Measurements from ENCODE around the gene TBCCD1.
"Not testable (repeated sequence)": the region's sequence is repeated elsewhere in the genome, so short reads cannot be mapped to it uniquely, and the experiment has no call there.

The TBCCD1 gene

DNA sequence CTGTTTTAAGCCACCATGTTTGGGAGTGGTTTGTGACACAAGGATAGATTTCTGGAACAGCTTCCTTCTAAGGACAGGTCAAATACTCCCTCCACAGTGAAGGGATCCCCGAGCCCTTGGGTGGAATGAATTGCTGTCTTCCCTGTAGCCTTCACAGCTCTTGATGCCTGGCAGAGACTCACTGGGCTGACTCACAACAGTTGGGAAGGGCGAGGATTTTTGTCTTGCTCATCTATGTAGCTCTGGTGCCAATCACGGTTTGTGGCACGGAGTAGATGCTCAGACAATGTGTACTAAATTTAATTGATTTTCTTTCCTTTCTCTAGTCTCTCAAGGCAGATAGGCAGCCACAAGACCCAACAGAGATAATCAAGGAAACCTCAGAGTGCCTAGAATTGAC, 49.9 kb downstream of the TBCCD1 start:
- DNase-seq (ENCODE audit: low spot score), result no peak

DNA sequence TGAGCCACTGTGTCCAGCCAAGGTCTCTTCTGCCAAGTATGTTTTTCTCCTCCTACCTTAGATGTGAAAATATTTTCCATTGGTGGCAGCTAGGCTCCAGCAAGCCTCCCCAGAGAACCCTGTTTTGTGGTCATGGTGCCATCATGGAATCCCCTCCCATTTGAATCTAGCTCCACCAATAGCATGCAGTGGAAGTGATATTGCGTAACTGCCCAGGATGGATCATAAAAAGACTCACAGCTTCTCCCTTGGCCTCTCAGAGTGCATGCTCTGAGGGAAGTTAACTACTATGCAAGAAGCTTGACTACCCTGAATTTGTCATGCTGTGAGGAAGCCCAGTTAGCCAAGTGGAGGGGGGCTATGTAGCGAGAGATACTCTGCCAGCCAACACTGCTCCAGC, 50.5 kb downstream of the TBCCD1 start:
- DNase-seq (ENCODE audit: low spot score), result no peak

DNA sequence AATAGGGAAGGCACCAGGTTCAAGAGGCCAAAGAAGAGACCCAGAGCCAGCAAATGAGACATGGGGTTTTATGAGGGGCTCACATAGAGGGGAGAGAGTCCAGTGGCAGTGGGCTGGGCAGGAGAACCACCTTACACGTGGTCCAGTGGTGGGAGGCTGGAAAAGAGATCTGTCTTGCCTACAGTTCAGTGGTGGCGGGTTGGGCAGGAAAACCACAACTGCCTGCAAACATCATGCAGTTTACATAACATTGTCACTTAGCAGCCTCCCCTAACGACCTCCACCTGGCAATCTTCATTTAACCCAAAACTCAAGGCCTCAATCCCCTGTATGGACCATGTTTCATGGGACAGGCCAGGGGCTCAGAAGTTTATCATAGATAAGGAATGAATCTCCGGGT, 52.0 kb downstream of the TBCCD1 start:
- no peak for DNase-seq (ENCODE audit: low spot score)

DNA sequence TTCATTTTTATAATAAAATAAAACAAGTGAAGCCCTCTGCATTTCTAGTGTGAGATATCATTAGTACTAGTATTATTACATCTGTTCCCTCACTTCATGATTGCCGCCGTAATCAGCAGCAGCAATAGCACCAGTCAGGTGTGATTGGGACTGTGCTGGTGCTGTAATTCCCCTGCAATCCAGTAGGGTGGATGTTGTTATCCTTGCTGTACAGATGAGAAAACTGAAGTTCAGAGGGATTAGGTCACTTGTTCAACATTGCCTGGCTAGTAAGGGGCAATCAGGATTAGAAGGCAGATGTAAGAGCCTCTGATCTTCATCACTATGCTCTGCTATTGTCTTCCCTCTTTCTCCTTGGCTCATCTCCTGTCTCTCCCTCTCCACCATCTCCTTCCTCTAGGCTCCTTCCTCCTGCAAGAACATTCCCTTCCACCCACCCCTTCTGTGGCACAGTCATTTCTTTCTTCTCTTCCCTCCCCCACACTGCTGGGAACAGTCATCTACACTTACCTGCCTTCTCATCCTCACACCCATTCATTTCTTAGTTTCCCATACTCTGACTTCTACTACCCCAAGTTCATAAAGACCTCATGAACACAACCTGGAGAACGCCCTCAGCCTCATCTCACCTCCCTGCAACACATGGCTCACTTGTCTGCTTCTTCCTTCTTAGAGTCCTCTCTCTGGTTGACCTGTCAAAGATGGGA, 52.7 kb downstream of the TBCCD1 start:
- peak; percentile 47 for DNase-seq (ENCODE audit: low spot score)

DNA sequence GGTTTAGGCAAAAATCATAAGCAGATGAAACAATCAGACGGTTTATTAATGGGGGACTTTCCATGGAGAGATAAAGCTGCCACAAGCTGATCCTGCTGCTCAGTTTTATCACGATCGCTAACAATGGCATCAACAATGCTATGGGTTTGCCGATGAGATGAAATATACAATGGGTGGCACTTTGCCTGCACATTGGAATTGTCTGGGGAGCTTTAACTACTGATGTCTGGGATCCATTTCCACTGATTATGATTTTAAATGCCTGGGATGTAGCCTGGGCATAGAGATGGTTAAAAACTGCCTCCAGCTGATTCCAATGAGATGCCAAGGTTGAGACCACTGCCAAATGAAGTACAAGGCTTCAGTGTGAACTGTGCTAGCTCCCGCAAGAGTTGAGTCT, 53.8 kb downstream of the TBCCD1 start:
- DNase-seq (ENCODE audit: low spot score), result no peak

DNA sequence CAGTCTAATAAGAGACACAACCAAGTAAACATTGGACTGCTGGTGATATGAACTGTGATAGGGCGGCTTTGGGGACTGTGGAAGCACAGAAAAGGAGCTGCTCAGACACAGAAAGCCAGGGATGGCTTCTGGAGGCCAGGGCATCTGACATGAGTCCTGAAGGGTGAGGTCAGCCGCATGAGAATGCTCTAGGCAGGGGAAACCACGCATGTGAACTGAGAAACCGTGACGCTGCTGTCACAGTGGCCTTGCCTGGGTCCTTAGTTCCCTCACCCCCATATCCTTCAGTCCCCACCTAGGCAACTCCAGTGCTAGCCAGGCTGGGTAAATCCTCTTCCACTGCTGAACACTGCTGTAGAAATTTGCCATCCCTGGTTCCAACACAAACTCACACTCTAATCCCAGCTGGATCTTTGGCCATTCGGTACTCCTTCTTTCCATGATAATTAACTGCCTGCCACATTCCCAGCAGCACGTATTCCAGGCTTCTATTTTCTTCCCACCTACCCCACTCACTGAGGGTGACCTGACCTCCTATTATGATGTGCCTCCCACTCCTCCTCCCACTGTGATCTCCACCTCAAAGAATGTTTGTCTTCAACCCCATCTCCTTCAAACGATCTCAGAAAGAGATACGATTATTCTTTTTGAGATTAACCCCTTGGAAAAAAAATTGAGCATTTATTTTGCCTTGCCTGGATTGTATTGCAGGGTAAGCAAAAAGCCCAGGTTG, 54.4 kb downstream of the TBCCD1 start:
- DNase-seq (ENCODE audit: low spot score), result no peak

DNA sequence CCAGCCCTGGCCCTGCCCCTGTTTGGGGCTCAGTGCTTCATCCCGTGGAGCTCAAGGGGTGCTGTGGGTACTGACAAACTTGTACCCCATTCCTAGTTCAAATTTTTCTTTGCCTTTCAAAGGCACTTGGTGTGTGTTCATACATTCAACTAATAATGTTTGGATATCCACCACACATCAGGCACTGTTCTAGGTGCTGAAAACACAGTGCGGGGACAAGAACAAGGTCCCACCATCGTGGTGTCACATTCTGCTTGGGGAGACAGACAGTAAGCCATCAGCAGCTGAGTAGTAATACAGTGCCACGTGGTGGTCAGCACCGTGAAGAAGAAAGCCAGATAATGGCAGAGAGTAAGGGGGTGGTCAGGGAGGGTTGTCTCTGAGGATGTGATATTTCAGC, 55.4 kb downstream of the TBCCD1 start:
- DNase-seq (ENCODE audit: low spot score), result no peak

DNA sequence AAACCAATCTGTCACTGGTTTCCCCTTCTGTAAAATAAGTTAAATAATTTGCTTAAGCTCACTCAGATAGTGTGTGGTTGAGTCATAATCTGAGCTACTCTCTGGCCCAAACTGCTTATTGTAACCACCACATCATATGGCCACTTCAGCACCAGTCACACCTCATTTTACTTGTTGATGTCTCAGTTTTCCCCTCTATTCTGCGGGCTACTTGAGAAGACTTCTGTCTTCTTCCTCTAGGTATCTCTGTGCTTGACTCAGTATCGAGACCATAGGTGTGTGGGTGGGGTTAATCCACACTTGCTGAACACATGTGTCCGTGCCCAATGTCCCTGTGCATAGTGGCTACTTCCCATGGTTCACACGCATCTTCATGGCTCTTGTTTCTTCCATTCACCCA, 55.9 kb downstream of the TBCCD1 start:
- DNase-seq (ENCODE audit: low spot score), result no peak

DNA sequence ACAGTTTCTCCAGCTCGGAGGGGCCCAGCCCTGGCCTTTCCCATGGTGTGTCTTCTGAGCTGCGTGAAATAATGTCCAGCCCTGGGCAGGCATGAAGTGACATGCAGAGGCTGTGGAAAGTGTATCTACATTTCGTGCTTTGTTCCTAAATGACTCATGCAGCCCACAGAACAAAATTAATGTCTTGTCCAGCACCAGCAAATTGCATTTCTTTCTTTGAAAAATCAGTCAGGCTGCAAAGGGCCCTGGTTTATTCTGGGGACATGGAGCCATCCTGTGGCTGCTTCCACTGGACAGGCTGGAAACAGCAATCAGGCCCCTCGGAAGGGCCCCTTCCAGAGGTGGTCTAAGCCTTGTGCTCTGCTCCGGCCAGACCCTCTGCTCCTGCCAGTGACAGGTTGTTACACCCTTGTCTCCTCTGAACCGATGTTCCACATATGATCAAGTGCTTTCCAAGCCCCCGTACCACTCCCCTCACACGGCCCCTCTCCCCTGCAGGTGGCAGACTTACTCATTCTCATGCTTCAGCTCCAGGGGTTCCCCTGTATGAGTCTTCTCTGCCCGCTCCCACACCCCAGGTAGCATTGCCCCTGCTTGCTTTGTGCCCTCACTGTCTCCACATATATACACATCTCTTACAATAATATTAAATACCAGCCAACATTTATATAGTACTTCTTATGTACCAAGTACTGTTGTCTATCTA, 56.6 kb downstream of the TBCCD1 start:
- no peak for DNase-seq (ENCODE audit: low spot score)

DNA sequence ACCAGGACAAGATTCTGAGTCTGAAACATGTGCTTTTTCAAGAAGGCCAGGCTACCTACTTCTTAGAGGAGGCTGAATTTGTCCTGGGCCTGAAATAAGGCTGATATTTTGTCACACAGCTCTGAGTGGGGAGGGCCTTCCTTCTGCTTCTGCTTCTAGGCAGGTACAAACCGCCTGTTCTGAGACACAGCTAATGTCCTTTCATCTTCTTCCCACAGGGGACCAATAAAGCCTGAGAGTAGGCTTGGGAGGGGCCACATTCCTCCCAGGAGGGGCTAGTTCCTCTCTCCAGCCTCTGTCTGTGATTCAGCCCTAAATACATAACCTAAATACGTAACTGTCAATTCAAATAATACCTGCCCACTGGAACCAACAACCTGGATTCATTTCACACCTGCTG, 57.7 kb downstream of the TBCCD1 start:
- no peak for DNase-seq (ENCODE audit: low spot score)

DNA sequence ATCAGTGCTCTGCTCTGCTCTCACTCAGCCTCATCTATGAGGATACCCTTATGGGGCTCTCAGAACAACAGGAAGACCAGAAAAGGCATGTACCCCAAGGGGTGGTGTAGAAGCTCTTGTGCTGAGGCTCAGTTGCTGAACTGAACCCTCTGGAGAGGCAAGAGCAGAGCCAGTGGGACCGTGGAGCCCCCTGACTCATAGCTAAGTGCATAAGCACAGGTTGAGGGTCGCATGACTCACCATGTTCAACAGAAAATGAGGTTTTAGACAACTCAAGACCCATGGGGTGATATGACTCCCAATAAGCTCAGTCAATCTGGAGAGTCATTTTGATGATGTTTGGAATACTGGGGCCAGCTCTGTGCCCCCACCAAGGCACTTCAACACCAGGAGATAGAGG, 60.3 kb downstream of the TBCCD1 start:
- no peak for DNase-seq (ENCODE audit: low spot score)

DNA sequence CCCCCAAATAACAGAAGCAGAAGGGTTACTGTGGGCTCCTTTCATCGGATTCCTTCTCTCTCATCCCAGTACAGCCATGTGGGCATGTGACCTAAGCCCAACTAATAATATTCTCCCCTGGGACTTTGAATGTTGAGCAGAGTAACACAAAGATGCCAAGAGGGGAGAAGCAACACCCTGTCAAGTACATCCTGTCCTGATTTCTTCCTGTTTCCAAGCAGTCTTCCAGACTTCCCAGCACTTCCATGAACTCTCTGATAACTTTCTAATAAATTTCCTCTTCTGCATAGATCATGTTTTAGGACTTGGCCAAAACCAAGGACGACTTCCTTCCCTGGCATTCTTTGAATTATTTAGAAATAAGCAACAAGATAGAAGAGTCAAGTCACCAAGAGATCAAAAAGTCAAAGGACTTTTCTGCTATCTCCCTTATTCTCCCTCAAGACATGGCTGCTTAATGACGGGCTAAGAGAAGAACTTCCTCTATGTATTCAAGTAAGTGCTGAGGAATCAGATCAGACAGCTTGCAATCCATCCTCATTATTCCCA, 60.9 kb downstream of the TBCCD1 start:
- DNase-seq (ENCODE audit: low spot score), result no peak

DNA sequence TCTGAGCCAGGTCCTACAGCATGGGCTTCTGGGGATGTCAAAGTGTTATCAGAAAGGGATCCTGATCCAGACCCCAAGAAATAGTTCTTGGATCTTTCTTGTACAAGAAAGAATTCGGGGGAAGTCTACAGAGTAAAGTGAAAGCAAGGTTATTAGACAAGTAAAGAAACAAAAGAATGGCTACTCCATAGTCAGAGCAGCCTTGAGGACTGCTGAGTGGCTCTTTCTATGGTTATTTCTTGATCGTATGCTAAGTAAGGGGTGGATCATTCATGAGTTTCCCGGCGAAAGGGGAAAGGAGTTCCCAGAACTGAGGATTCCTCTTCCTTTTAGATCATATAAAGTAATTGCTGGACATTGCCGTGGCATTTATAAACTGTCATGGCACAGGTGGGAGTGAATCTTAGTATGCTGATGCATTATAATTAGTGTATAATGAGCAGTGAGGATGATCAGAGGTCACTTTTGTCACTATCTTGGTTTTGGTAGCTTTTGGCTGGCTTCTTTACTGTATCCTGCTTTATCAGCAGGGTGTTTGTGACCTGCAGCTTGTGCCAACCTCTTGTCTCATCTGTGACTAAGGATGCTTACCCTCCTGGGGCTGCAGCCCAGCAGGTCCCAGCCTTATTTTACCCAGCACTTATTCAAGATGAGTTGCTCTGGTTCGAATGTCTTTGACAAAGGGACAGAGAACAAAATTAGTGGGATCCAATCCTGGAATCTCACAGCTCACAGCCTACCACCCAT, 64.0 kb downstream of the TBCCD1 start:
- DNase-seq (ENCODE audit: low spot score), result no peak

DNA sequence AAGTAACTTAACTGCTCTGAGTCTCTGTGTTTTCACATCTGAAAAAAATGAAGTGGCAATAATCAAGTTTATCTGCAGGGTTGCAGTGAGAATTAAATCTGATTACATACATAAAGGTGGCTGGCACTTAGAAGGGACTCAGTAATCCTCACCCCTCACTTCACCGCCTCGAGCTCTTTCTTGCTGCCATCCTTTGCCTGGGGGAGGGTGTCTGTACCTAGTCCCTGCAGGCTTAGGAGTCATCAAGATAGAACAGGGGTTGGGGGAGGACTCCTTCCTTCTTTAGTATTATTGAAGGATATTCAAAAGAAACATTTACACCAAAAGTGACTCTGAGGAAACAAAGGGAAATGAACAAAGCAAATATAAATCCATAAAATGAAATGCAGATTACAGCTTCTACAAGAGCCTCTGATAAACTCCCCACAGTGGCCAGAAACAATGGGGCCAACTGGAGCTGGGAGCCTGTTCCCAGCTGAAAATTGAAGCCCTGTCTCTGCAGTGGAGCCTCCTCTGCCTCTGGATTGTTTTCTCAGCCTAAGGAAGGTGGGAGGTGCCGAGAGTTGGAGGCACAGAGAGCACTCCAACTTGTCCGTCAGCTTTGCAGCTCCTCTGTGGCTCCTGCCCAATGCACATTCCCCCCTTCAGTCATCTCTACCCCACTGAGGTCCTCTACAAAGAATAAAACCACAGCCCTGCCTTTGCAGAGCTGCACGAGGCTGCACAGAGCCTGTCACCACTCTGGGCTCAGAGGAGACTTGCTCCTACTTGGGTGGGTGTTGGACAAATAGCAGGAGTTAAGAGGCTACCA, 64.8 kb downstream of the TBCCD1 start:
- DNase-seq (ENCODE audit: low spot score), result peak; percentile 38

DNA sequence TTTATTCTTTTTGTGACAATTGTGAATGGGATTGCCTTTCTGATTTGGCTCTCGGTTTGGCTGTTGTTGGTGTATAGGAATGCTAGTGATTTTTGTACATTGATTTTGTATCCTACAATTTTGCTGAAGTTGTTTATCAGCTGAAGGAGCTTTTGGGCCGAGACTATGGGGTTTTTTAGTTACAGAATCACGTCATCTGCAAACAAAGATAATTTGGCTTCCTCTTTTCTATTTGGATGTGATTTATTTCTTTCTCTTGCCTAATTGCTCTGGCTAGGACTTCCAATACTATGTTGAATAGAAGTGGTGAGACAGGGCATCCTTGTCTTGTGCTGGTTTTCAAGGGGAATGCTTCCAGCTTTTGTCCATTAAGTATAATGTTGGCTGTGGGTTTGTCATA, 67.2 kb downstream of the TBCCD1 start:
- not testable (repeated sequence) for DNase-seq (ENCODE audit: low spot score)

DNA sequence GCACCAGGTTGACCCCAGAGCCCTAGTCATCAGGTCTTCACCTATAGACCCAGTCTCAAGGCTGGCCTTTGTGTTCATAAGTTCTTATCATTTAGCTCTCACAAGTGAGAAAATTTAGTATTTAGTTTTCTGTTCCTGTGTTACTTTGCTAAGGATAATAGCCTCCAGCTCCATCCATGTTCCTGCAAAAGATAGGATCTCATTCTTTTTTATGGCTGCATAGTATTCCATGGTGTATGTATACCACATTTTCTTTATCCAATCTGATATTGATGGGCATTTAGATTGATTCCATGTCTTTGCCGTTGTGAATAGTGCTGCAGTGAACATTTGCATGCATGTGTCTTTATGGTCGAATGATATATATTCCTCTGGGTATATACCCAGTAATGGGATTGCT, 69.1 kb downstream of the TBCCD1 start:
- not testable (repeated sequence) for DNase-seq (ENCODE audit: low spot score)

DNA sequence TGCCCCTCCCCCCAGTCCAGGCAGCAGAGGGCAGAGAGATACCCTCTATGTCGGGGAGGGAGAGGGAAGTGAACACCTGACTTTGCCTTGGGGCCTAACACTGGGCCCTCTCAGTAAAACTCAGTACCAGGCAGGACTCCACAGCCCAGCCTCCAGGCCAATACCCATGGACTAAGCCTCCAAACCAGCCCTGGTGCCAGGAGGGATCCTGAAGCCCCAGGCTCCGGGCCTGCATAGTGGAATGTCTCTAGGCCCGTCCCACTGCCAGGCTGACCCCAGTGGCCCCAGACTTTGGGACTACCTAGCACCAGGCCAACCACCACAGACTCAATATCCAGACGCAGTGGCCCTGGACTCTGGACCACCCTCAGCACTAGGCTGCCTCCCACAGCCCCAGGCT, 69.5 kb downstream of the TBCCD1 start:
- DNase-seq (ENCODE audit: low spot score), result no peak

DNA sequence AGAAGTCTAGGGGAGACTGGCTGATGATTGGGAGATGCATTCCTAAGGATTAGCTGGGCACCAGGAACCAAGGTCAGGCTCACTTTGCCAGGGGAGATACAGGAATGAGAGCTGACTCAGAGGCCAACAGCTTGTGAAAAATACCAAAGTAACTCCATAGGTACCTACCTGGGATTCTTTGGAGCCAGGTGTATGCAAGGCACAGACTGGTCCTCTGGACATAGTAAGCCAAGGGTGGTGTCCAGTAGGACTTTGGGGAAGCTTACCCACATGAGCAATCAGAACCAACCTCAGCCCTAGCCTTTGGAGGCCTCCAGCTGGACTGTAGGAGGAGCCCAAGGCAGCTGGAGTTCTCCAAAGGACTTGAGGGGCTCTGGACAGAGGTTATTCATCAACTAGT, 70.5 kb downstream of the TBCCD1 start:
- DNase-seq (ENCODE audit: low spot score), result no peak

Measured in iPS-NIHi11 (cell line).